ENCODE data around the gene CMTM4.

- no peak for TF ChIP-seq FOXP2 (optimal IDR thresholded peaks at IDR 0.05; ENCODE audit: control extremely low read depth, extremely low read length, insufficient read depth)
- TF ChIP-seq POLR2AphosphoS5 (IDR thresholded peaks at IDR 0.05; ENCODE audit: borderline replicate concordance, low read depth, low read length) = no peak
These were observed 16.0 kb upstream of the CMTM4 start for GRCh38 chr16:66712512-66712911.

All from SK-N-MC (cell line).